DMS153 treated with DMSO at 0.1 percent for 48 hours (cell line): Measurements from ENCODE around the gene PRKAR1B.
"Not testable (repeated sequence)": the region's sequence is repeated elsewhere in the genome, so short reads cannot be mapped to it uniquely, and the experiment has no call there.

ENCODE experiments used
- DNase-seq: peaks from one replicate; lab custom pipeline; 2025; ENCODE audit not compliant: unreplicated experiment; lab: John Stamatoyannopoulos, UW

PRKAR1B gene

DNA sequence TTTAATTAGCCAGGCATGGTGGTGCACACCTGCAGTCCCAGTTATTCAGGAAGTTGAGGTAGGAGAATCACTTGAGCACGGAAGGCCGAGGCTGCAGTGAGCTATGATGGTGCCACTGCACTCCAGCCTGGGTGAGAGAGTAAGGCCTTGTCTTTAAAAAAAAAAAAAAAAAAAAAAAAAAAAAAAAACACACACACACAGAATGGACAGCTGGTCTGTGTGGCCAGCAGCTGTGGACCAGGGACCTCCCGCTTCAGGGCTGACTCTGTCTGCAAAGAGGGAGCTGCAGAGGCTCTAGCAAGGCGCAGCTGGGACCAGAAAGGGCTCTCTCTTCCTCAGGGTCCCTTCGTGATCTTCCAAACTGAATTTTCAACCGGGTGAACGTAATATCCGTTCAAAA is 54.2 kb downstream of the PRKAR1B start:
- DNase-seq, result no peak

DNA sequence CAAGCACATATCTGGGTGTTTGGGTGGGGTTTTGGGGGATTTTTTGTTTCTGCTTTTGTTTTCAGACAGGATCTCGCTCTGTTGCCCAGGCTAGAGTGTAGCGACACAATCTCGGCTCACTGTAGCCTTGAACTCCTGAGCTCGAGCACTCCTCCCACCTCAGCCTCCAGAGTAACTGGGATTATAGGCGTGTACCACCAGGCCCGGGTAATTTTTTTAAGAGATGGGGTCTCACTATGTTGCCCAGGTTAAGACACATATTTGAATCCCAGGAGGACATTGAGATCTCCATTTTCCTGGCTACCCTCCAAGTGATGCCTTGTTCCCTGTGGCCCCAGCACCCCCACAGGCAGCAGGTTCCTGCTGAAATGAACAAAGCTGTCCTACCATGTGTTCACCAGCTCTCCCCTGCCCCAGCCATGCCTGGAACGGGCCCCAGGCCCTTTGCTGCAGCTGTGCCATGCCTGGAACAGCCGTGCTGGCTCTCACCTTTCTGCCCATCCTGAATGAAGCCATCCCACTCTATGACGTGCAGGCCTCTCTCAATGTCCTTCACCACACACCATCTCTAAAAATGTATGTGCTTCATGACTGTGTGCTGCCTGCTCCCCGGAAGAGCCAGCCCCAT is 55.6 kb downstream of the PRKAR1B start:
- no peak for DNase-seq

DNA sequence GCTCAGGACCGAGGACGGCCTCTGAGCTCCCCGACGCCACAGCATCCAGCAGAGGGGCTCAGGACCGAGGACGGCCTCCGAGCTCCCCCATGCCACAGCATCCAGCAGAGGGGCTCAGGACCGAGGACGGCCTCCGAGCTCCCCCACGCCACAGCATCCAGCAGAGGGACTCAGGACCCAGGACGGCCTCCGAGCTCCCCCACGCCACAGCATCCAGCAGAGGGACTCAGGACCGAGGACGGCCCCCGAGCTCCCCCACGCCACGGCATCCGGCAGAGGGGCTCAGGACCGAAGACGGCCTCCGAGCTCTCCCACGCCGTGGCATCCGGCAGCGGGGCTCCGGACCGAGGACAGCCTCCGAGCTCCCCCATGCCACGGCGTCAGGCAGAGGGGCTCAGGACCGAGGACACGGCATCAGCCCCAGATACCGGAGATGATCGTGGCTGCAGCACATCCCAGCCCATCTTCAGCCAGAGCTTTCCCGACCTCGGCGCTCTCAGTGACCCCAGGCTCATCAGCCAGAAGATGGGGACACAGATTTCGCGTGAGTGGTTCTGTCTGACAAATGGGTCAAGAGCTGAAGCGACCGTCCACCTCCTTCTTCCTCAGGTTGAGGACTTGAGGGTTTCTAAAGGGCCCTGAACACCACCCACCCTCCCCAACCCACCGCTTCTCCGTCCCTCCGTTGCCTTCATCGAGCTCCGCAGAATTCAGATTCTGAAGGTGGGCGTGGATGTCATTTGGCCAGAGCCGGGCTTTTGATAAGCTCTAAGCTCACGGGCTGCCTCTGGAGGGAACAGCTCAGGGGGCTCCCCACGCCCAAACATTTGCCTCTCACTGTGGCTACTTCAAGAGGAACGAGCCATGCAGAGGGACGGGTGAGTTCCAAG is 56.3 kb downstream of the PRKAR1B start:
- no peak for DNase-seq

DNA sequence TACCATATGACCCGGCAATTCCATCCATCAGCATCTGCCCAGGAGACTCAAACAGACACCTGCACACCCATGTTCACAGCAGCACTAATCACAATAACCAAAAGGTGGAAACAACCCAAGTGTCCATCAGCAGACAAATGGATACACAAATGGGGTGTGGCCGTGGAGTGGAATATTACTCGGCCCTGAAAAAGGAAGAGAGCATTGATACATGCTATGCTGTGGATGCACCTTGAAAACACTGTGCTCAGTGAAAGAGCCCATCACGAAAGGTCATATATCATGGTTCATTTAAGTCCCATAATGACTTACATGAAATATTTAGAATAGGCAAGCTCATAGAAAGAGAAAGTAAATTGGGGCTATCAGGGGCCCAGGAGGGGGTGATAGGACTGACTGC is 58.1 kb downstream of the PRKAR1B start:
- no peak for DNase-seq

DNA sequence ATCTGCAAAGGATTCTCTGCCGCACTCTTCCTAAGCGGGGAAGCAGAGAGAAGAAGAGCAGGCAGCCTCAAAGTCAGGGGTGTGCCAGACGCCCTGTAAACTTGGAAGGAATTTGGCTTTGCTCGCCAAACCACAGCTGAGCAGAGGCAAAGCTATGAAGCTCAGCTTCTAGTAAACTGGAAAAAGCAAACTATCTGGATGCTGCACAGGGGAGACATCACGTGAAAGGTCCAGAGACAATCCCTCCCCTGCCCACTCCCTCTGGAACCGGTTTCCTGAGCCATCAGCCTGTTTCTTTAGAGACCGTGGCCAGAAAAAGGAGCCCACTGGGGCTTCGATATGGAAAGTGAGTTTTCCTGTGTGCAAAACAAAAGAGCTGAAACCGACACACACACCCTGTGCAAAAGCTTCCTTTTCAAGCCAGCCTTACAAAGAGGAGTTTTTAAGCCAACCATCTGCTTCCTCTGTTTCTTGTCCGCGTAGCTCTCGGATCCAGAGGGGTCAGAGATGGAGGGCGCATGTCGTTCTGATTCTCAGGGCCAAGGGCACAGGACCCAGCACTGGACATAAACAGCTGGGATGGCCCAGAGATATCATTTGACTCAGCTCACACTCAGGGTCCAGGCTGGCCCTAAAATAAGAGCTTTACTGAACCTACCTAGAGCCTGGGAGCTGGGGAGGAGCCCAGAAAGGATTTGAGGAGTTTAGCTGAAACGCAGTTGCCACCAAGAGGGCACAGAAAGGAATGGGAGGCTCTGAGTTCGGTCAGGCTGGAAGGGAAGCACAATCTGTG is 58.7 kb downstream of the PRKAR1B start:
- DNase-seq, result no peak

DNA sequence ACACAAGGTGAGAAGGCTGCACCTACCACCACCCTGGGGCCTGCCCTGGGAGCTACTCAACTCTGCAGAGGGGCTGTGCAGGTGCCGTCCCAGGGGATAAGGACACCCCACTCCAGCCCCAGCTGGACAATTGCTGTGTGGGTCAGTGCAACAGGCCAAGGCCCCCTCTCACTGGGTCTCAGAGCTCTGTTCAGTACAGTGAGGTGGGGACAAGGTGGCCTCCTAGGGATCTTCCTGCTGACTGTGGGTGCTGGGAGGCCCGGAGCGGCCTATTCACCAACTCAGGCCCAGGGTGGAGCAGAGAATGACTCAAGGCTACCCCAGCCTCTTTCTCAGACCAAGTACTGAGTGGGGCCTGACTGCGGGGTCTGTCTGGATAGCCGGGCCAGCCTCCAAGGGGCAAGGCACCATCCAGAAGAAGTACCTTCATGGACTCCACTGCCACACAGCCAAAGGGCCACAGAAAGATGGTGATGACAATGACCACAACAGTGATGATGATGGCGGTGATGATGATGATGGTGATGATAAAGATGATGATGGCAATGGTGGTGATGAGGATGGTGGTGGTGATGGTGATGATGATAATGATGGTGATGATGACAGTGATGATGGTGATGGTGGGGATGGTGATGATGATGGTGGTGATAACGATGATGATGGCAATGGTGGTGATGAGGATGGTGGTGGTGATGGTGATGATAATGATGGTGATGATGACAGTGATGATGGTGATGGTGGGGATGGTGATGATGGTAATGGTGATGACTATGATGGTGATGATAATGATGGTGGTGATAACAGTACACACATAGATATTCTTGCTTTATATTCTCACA is 60.4 kb downstream of the PRKAR1B start:
- no peak for DNase-seq

DNA sequence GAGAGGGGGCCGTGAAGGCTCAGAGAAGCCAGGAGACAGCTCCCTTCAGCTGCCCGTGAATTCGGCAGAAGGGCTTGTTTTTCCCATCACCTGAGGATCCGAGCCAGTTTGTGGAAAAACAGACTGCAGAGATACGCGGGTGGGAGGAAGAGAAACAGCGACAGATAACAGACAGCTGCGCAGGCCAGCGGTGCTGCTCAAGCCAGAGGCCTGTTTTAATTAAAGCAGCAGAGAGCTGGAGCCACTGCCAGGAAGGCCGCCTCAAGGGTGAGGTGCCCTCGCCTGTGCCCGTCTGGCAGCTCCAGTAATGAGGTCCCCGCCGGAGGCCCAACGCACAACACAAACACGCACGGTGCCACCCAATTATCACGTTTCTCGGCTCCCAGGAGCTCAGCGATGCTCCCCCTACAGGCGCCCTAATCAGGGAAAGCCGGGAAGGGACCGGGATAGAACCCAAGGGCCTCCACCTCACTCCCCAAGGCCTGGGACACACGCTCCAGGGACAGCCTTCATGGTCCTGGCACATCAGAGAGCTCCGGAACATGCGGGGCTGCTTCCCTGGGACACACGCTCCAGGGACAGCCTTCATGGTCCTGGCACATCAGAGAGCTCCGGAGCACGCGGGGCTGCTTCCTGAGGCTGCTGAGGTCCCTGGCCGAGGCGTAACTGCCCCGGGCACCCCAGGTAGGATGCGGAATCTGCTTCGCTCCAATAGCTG is 61.2 kb downstream of the PRKAR1B start:
- no peak for DNase-seq

DNA sequence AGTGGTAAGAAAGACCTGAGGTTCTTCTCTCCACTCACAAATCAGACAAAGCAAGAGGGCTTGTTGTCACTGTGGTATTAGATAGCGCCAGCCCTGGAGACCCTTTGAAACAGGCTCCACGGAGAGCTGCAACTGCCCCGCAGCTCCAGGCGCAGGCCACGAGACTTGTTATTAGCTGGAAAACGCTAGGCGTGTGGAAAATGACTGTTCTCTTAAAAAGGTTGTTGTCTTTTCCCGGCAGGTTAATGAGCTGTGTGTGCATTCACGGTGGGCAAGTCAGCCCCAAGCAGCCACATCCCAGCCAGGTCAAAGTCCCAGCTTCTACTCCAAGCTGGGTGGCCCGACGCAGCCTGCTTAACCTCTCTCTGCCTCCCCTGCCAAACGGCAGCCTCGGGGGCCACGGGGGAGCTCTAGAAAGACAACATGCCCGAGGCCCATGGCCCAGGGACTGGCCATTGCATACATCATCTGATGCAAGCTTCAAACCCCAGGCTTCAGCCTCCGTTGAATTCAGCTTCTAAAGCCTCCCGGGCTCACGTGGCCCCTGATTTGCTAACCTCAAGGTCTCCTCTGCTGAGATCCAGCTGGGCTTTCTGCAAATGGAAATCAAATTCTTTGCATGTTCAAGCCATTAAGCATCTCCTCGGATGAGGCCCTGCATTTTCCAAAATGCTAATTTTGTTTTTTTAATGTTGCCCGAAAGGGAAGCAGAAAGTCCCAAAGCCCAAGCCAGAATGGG is 61.9 kb downstream of the PRKAR1B start:
- DNase-seq, result no peak

DNA sequence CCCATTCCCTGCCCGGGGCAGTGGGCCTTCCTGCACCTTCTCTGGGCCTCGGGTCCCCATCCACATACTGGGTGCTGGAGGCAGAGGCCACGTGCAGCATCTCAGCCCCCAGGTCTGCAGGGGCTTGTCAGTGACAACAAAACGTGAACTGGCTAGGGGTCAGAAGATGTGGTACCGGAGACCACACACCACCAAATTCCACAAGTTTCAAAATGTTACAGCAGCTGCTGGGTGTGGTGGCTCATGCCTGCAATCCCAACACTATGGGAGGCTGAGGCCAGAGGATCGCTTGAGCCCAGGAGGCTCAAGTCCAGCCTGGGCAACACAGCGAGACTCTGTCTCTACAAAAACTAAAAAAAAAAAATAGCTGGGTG is 62.7 kb downstream of the PRKAR1B start:
- no peak for DNase-seq

DNA sequence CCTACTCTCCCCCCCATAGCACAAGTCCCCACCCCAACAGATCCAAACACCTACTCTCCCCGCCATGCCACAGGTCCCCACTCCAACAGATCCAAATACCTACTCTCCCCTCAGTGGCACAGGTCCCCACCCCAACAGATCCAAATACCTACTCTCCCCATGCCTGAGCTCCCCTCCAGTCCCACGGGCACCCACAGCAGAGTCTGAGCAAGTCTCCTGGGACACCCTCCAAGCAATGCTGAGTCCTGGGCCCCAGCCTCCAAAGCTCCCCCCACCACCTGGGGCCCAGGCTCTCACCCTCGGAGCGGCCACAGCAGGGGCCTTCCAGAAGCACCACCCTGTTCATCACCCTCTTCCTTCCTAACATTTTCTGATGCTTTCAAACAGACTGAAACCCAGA is 64.5 kb downstream of the PRKAR1B start:
- no peak for DNase-seq

DNA sequence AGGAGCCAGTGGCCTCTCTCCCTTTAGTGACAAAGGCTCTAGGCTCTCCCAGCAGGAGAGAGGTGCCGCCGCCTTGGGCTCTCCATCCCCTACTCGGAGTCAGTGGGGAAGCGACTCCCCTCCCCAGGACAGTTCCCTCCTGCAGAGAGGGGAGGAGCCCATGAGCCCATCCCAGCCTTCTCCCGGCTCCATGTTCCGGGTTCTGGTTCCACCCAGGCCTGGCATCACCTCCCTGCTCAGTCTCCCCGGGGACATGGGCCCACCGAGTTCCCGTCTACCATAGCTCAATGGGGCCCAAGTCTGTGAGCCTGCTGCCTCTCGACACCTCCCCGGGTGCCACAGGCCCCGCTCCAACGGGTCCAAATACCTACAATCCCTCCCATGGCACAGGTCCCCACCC is 67.1 kb downstream of the PRKAR1B start:
- DNase-seq, result no peak

DNA sequence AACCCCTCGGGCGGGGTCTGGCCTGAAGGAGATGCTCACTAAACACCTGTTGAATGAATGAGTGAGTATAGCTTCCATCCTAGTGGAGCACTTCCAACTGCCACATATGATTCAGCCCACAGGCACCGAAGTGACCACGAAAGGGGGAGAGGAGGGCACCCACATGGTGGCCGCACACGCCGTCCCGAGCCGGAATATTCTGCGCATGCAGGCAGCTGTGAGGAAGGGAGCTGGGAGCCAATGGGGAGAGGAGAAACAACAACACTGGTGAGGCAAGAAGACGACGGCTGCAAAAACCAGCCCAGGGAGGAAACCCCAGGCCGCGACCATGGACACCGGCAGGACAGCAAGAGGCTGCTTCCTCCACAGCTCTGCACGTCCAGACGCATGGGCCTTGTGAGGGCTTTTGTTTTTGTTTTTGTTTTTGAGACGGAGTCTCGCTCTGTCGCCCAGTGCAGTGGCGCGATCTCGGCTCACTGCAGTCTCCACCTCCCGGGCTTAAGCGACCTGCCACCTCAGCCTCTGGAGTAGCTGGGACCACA is 67.7 kb downstream of the PRKAR1B start:
- no peak for DNase-seq

DNA sequence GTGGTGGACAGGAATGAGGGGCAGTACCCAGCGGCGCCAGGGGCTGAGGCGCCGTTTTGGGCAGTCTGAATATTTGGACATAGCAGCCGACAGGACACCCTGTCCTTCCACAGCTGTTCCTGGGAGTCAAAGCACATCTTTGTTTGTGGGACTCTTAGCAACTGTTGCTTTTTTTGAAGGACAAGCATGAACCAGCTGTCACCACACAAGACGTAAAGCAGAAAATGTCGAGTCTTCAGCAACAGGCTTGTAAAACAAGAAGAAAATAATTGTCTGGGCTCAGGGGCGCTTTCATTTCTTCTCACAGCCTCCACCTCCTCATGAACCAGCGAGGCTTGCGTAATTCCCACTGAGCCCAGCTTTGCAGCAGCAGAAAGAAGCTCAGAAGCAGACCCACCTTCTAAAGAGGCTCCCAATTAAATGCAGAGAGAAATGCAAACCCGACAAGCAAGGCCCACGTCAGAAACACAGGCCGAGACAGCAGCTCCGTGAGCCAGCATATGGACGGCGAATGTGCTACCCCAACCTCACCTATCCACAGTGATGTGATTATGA is 69.4 kb downstream of the PRKAR1B start:
- no peak for DNase-seq

DNA sequence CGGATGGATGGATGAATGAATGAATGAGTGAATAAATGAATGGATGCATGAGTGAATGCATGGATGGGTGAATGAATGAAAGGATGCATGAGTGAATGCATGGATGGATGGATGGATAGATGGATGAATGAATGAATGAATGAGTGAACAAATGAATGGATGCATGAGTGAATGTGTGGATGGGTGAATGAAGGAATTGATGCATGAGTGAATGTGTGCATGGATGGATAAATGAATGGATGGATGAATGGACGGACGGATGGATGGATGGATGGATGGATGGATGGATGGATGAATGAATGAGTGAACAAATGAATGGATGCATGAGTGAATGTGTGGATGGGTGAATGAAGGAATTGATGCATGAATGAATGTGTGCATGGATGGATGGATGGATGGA is 70.1 kb downstream of the PRKAR1B start:
- not testable (repeated sequence) for DNase-seq

DNA sequence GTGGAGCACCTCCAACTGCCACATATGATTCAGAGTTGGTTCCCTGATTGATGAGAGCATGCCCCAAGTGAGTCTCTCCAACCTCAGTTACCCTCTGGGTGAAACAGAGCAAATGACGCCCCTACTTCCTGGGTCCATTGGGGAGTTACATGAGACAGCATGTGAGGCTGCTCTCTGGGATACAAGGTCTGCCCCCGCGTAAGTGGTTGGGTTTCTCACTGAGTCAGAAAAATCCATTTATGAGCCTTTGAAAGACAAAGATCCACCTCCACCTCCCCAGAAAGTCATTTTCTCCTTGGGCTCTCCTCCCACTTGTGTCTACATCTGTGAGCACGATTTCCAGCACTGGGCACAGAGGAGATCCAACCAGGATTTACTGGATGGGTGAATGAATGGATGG is 71.3 kb downstream of the PRKAR1B start:
- no peak for DNase-seq

DNA sequence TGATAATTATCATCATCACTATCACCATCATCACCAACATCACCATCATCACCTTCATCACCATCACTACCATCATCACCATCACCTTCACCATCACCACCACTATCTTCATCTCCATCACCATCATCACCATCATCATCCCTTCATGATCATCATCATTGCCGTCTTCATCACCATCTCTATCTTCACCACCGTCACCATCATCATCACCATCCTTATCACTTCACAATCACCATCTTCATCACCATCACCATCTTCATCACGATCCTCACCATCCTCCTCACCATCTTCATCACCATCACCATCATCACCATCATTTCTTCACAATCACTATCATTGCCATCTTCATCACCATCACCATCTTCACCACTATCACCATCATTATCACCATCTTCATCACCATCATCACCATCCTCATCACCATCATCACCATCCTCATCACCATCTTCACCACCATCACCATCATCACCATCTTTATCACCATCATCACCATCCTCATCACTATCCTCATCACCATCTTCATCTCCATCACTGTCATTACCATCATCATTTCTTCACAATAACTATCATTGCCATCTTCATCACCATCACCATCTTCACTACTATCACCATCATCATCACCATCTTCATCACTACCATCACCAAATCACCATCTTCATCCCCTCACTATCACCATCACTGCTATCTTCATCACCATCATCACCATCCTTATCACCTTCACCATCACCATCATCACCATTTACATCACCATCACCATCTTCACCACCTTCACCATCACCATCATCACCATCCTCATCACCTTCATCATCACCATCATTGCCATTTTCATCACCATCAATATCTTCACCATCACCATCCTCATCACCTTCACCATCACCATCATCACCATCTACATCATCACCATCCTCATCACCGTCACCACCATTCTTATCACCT is 73.0 kb downstream of the PRKAR1B start:
- DNase-seq, result no peak

DNA sequence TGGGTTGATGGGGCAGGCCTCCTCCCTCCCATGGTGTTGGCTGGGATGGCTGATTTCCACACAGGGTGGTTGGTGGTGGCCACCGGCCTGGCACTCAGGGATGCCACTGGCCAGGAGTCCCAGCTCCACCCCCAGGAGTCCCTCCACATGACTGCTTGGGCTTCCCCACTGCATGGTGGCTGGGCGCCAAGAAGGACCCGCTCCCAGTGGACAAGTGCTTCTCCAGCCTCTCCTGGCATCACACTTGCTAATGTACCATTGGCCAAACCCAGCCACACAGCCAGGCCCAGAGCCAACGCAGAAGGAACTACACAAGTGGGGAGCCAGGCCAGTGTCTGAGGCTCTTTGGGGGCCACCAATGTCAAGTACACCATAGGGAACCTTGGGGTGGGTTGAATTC is 74.2 kb downstream of the PRKAR1B start:
- no peak for DNase-seq

DNA sequence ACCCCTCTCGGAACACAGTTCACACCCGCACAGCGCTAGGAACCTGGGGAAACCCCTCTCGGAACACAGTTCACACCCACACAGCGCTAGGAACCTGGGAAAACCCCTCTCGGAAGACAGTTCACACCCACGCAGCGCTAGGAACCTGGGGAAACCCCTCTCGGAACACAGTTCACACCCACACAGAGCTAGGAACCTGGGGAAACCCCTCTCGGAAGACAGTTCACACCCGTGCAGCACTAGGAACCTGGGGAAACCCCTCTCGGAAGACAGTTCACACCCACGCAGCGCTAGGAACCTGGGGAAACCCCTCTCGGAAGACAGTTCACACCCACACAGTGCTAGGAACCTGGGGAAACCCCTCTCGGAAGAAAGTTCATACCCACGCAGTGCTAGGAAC is 74.9 kb downstream of the PRKAR1B start:
- not testable (repeated sequence) for DNase-seq
